AG04450 (cell line): ENCODE measurements around the gene SULF2. TPM values are rescaled to one million over a fixed set of nuclear protein-coding genes. Genes with fewer than 3 reads are reported as not detected.

Experiments
- CTCF ChIA-PET: fragments of 300-600, 350-600 bp; formaldehyde crosslinking; extraction: SDS; loops from one replicate; lab custom pipeline; 2022; ENCODE audit warnings: antibody characterized with exemption, inconsistent platforms; lab: Charles Lee
- POLR2A ChIA-PET: fragments of 350-600 bp; formaldehyde crosslinking; extraction: SDS; loops from one replicate; lab custom pipeline; 2021; ENCODE audit warnings: antibody characterized with exemption, inconsistent platforms; lab: Yijun Ruan, JAX
- DNase-seq: peaks from one replicate; pipeline ENCODE4 v3.0.0-alpha.2; 2011; ENCODE audit warnings: low read depth, low spot score
- H3K27ac ChIP-seq: one replicate; pipeline ENCODE4 v1.5.1; 2012; ENCODE audit warnings: low read depth, low read length, control low read depth
- H3K27me3 ChIP-seq: one replicate; pipeline ENCODE4 v1.6.0; 2012; ENCODE audit warnings: low read length; ENCODE audit not compliant: control insufficient read depth, insufficient read depth
- H3K4me3 ChIP-seq: 2 replicates; pipeline ENCODE4 v1.5.1; 2011; ENCODE audit warnings: mild to moderate bottlenecking, low read depth, low read length, control low read depth
- H3K9me3 ChIP-seq: 2 replicates; pipeline ENCODE4 v1.5.1; 2012; ENCODE audit warnings: low read length; ENCODE audit not compliant: control insufficient read depth, insufficient read depth
- polyA plus RNA-seq: library from polyadenylated mRNA; depleted of rRNA; stranded (reverse); fragments of >200 nt; gene quantifications from 2 replicates; pipeline ENCODE4 v1.2.3, GENCODE V29; 2011
- TF ChIP-seq, protein P1 (sequence below): IDR thresholded peaks from 2 replicates; pipeline ENCODE4 v1.5.1; 2011; ENCODE audit warnings: low read depth, low read length, control low read depth, inconsistent platforms

SULF2 gene
- polyA plus RNA-seq, 1 experiment: 0.73 TPM

DNA sequence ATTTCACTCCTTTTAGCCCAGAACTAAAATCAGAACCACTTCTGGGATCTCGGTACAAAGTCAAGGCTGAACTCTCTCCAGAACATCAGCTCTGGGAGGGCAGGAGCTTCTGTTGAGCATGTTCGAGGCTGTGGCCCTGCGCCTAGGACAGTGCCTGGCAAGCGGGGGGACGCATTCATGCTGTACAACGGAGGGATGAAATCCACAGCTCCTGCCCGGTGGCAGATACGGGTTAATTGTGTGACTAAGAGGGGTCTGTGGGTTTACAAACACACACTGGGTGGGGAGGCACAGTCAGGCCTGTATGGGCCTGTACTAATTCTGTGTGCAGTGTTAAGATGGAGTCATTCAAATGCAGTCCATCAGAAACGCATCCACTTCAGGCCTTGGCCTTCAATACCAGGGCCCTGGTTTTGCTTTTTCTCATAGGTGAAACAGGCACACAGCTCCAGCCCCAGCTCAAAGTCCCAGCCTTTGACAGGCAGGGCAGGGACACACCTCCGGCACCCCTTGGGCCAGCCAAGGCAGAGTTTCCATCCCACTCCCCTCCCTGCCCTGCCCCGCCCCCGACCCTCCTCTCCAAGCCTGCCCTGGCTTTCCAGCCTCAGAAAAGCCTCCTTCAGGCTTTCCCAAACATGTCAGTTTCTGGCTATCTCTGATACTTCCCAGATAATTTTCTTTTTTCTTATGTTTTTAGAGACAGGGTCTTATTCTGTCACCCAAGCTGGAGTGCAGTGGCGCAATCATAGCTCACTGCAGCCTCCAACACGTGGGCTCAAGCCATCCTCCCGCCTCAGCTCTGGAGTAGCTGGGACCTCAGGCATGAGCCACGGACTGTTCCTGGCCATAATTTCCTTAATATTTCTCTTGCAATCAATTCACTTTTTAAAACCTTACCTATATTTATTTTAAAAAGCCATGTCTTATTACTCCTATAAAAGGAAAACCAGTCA lies 109.8 kb downstream of the SULF2 start:
- DNase-seq: no peak
- H3K27ac ChIP-seq: no peak overlapping the region
- H3K9me3 ChIP-seq: peaks cover 2% of the 10 kb centered on the region; the same call in 1 of the 2 replicates
- H3K4me3 ChIP-seq: no peak overlapping the region
- ChIA-PET POLR2A (interaction anchor here (0.5 kb wide), 1 partner anchor 118 kb away, joined by 5 read pairs; no protein-coding TSS in a partner anchor), CTCF (interaction anchor here (0.5 to 9.4 kb wide), 2 partner anchors 11 to 946 kb away, joined by 3 to 142 read pairs; no protein-coding TSS in a partner anchor)
- peaks cover 13% of the 10 kb centered on the region for H3K27me3 ChIP-seq
- TF ChIP-seq, protein P1, sequence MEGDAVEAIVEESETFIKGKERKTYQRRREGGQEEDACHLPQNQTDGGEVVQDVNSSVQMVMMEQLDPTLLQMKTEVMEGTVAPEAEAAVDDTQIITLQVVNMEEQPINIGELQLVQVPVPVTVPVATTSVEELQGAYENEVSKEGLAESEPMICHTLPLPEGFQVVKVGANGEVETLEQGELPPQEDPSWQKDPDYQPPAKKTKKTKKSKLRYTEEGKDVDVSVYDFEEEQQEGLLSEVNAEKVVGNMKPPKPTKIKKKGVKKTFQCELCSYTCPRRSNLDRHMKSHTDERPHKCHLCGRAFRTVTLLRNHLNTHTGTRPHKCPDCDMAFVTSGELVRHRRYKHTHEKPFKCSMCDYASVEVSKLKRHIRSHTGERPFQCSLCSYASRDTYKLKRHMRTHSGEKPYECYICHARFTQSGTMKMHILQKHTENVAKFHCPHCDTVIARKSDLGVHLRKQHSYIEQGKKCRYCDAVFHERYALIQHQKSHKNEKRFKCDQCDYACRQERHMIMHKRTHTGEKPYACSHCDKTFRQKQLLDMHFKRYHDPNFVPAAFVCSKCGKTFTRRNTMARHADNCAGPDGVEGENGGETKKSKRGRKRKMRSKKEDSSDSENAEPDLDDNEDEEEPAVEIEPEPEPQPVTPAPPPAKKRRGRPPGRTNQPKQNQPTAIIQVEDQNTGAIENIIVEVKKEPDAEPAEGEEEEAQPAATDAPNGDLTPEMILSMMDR: no peak

DNA sequence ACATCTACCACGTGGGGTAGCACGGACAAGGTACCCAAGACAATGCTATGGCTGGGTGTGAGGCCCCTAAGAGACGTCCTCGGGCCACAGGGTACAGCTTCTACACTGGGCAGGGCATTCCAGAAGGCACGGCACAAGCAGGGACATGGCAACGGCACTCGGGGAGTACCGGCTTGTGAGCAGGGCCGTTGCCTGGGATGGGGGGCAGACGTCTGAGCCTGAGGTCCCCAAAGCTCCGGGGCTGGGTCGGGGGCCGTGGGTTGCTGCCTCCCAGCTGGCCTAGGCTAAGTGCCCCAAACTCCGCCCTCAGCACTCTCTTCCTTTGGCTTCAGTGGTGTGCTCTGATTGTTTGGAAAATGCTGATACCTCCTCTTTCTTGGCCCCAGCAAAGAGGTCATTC lies 110.6 kb downstream of the SULF2 start:
- Histone ChIP-seq H3K4me3 (no peak overlapping the region), H3K27me3 (peaks cover 13% of the 10 kb centered on the region), H3K27ac (no peak overlapping the region), H3K9me3 (peaks cover 2% of the 10 kb centered on the region; the same call in 1 of the 2 replicates)
- ChIA-PET CTCF (interaction anchor here (1.0 to 9.4 kb wide), 2 partner anchors 11 to 947 kb away, joined by 5 to 142 read pairs; no protein-coding TSS in a partner anchor), POLR2A (no interaction called here)
- TF ChIP-seq, protein P1: no peak
- no peak for DNase-seq

DNA sequence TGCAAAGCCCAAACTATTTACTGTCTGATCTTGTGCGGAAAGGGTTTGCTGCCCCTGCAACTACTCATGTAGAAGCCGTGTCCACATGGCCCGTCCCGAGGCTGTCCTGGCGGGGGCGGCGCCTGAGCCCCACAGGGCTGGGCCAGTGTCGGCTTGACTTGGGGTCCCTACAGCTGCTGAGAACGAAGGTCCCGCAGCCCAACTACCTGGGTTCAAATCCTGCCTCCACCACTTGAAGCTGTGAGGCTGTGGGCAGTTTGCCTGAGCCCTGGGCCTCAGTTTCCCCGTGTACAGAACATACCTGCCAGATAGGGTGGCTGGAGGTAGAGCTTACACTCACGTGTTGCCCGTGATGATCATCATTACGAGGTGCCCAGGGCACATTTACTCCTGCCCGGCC lies 111.1 kb downstream of the SULF2 start:
- CTCF ChIA-PET: interaction anchor here (1.0 to 9.4 kb wide), 2 partner anchors 10 to 948 kb away, joined by 5 to 142 read pairs; no protein-coding TSS in a partner anchor
- TF ChIP-seq, protein P1: no peak

DNA sequence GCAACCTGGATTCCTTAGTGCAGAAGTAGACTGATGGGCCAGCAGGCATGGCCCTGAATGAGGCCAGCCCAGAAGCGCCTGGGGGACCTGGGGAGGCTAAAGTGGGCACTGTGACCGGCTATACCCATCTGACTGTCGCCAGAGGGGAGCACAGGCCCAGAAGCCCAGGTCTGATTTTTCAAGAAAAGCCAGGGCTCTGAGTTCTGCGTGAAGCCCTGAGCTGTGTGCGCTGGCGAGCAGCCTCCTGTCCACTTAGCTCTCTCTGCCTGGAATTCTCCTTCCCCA lies 111.7 kb downstream of the SULF2 start:
- H3K27ac ChIP-seq: no peak overlapping the region
- TF ChIP-seq, protein P1: no peak
- no peak for DNase-seq
- POLR2A ChIA-PET: no interaction called here
- no peaks in the 10 kb centered on the region; the same call in 1 of the 2 replicates for H3K9me3 ChIP-seq
- H3K27me3 ChIP-seq: peaks cover 17% of the 10 kb centered on the region
- H3K4me3 ChIP-seq: no peak overlapping the region
- CTCF ChIA-PET: interaction anchor here (2.3 to 9.4 kb wide), 2 partner anchors 10 to 948 kb away, joined by 17 to 142 read pairs; no protein-coding TSS in a partner anchor

More for the DNA sequence above, 111.1 kb downstream of the SULF2 start:
- Histone ChIP-seq H3K4me3 (no peak overlapping the region), H3K27ac (no peak overlapping the region), H3K27me3 (peaks cover 17% of the 10 kb centered on the region), H3K9me3 (no peaks in the 10 kb centered on the region; the same call in 1 of the 2 replicates)
- no peak for DNase-seq
- POLR2A ChIA-PET: no interaction called here
